HG02852 (cell line): Measurements from ENCODE around the gene SOX8.

ENCODE experiments used
- ATAC-seq: cut with Tn5 transposase; IDR thresholded peaks from one replicate; pipeline ENCODE4 v1.9.1; 2021; ENCODE audit warnings: mild to moderate bottlenecking, moderate library complexity; ENCODE audit not compliant: unreplicated experiment

The SOX8 gene

GRCh38 chr16:1003391-1004347 lies 22.1 kb downstream of the SOX8 start:
- ATAC-seq = no peak

DNA sequence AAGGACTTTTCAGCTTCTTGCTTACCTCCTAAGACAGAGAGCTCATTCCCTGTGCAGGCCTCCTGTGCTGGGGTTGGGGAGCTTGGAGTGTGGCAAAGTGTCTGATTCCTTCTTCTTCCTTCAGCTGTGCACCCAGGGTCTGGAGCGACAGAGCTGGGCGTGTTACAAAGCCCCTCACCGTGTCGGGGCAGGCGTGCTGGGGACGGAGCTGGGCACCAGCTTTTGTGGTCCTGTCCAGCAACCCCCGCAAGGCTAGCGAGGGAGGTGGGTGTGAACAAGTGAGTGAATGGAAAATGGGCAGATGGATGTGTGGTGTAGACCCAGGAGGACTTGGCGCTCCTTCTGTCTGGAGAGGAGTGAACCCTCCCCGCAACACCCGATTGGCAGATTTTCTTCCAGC lies 23.7 kb downstream of the SOX8 start:
- no peak for ATAC-seq

DNA sequence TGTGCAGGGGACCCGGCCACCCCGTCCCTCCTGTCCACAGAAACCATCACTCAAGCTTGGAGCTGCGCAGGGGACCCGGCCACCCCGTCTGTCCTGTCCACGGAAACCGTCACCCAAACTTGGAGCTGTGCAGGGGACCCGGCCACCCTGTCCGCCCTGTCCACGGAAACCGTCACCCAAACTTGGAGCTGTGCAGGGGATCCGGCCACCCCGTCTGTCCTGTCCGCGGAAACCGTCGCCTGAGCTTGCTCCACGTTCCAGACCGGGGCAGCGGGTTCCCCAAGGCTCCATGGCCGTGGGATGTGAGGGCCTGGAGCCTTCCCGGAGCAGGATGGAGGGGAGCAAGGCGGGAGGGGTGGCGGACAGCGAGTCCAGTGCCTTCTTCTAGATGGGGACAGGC lies 25.2 kb downstream of the SOX8 start:
- no peak for ATAC-seq

DNA sequence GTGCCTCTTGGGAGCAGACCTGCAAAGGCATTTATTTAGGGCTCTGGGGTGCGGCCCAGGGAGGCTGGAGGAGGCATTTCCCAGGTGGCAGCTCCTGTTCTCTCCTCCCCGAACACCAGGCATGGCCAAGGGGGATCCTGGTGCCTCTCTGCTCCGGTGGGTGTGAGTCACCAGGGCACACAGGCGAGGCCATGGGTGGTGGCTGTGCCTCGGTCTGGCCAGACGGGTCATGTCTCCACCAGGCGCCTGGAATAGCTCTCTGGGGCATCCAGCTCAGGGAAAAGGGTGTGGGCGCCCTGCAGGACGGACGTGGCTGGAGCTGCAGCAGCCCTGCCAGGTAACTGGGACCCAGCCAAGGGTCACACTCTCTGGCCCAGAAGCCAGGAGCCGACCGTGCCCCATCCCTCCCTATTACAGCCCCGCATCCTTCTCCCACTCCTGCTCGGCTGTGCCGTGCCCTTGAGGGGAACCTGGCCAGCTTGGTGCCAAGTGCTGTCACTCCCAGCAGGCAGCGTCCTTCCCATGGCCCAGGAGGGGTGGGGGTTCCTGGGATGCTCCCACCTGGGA lies 25.8 kb downstream of the SOX8 start:
- no peak for ATAC-seq

GRCh38 chr16:1008085-1008484 lies 26.5 kb downstream of the SOX8 start:
- no peak for ATAC-seq

DNA sequence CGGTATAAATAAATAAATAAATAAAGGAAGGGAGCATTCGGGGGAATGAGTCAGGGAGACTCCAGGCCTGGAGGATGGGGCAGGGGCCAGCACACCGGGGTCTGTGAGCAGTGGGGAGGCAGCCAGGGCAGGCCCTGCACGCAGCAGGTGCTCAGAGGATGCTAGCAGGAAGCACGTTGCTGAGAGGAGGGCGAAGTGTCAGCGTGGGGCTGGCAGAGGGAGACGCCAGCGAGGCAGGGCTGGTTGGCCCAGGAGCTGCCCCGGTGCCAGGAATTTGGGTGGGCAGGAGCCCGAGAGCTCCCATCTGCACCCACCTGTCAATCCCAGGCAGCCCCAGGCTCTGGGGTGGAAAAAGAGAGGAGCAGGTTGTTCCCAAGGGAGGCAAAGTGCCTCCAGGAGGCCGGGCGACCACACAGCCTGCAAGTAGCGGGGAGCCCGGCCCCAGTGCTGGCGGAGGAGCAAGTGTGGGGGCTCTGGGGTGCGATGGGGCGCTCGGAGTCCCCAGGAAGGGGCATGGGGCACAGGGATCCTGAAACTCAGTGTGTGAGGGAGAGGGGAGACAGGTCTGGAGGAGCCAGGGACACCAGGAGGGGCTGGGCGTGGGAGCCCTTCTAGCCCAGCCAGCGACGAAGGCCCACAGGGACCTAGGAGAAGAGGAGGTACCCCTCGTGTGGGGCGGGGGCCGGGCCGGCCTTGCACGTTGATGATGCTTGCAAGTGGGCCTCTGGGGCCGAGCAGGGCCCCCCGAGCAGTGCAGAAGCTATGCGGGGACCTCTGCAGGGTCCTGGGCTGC lies 28.0 kb downstream of the SOX8 start:
- no peak for ATAC-seq

DNA sequence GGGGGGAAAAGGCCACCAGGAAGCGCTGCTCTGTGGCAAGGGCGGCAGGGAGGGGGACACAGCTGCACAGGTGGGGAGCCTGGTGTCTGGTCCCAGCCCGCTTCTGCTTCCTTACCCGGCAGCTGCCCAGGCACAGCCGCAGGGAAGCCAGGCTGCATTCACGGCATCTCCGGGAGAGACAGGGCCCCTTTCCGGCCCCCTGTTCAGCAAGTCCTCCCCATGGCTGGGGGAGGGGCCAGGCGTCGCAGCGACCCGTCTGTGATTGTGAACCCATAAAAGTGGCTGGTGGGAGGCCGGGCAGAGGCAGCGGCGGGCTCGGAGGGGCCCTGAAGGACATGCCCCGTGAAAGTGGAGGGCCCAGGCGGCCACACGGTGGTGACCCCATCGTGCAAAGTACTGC lies 28.7 kb downstream of the SOX8 start:
- ATAC-seq = no peak

DNA sequence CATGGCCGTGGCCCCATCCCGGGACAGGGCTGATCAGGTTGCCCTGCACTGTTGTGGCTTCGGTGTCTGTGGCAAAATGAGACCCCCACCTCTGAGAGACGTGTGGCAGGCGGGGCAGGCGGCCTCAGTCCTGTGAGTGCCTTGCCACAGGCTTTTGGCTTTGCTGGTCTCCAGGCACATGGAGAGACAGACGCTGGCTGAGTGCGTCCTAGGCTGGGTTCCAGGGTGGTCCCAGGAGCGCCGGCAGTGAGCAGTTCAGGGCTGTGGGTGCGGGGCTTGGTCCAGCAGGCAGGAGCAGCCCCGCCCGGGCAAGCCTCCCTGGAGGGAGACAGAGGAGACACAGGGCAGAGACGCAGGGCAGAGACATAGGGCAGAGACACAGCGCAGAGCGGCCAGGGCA lies 29.2 kb downstream of the SOX8 start:
- ATAC-seq = no peak

DNA sequence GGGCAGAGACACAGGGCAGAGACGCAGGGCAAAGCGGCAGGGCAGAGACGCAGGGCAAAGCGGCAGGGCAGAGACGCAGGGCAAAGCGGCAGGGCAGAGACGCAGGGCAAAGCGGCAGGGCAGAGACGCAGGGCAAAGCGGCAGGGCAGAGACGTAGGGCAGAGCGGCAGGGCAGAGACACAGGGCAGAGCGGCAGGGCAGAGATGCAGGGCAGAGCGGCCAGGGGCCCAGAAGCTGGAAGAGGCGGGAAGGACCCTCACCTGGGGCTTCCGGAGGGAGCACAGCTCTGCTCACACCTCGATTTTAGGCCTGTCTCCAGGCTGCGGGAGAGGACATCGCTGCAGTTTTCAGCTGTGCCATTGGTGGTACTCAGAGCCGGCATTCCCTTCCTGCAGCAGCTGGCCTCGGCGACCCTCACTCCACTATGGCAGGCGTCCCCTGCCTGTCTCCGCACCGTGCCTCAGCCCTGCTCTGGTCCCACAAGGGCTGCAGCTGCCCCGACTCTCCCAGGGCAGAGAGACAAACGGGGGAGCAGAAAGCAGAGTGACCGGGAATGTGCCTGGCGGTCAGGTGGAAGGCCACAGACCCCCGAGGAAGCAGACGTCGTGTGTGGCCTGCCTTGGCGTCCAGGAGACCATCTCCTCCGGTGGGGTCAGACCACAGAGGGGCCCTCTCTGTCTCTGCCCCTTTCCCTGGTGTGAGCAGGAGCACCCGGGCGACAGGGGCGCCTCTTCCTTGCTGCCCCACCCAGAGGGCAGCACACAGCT lies 29.9 kb downstream of the SOX8 start:
- ATAC-seq = no peak

DNA sequence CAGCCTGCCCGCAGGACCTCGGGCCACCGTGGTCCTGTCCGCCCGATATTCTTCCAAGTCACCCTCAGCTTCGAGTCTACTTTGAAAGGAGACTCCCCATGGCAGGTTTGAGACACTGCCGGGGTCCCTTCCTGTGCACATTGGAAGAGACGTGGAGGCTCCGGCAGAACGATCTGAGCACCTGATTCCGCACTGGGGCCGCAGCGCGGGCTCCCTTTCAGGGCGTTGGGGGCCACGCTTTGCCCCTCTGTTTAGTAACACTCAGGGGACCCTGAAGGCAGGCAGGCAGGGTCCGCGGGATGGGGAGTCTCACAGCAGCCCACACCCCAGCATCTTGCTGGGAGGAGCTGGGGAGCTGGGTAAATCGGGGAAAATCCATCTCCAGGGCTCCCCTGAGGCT lies 30.6 kb downstream of the SOX8 start:
- ATAC-seq = no peak

- ATAC-seq = no peak
These were observed 31.4 kb downstream of the SOX8 start for GRCh38 chr16:1012722-1013592.

- ATAC-seq = no peak
These were observed 32.0 kb downstream of the SOX8 start for GRCh38 chr16:1013593-1013900.

- no peak for ATAC-seq
These were observed 32.7 kb downstream of the SOX8 start for GRCh38 chr16:1014221-1014620.

GRCh38 chr16:1014771-1015495 lies 33.4 kb downstream of the SOX8 start:
- ATAC-seq = no peak

GRCh38 chr16:1018447-1019198 lies 37.1 kb downstream of the SOX8 start:
- no peak for ATAC-seq

- no peak for ATAC-seq
These were observed 37.9 kb downstream of the SOX8 start for GRCh38 chr16:1019231-1020090.

- no peak for ATAC-seq
These were observed 38.5 kb downstream of the SOX8 start for GRCh38 chr16:1020091-1020399.

DNA sequence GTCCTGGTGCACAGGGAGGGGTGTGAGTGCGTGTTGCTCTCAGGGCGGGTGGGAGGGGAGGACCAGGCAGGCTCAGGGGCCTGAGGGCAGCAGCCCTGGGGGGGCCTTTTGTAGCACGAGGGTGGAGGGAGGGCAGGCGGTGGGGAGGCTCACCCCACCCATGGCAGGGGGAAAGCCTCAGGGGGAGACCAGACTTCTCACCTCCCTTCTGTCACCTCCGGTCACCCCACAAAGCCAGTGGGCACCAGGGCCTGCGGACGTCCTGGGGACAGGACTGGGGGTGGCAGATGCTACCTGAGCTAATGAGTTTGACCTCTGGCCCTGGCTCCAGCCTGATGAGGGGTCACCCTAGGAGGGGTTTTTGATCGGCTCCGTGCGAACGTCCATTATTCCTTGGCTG lies 39.0 kb downstream of the SOX8 start:
- ATAC-seq = no peak
